Thyroid gland (tissue), 4 donors: ENCODE measurements around the gene SLC30A3.

Experiments
- POLR2A ChIP-seq, 2 donors: fragments of 450-650 bp; IDR thresholded peaks; one replicate each; pipeline ENCODE4 v1.6.1; 2017; ENCODE audit warnings: antibody characterized with exemption in 2 of 2, mild to moderate bottlenecking in 2 of 2, moderate library complexity in 1 of 2
- TF ChIP-seq, protein P1 (sequence below), 6 experiments: fragments of 200-600 bp in 3 of 6; fragments of 450-650 bp in 3 of 6; sonication (generic) in 3 of 6; IDR thresholded peaks; one replicate each; pipeline ENCODE4 v1.5.1; 2016 to 2019; ENCODE audit warnings: antibody characterized with exemption in 6 of 6, mild to moderate bottlenecking in 2 of 6, inconsistent platforms in 1 of 6, moderate library complexity in 1 of 6

DNA sequence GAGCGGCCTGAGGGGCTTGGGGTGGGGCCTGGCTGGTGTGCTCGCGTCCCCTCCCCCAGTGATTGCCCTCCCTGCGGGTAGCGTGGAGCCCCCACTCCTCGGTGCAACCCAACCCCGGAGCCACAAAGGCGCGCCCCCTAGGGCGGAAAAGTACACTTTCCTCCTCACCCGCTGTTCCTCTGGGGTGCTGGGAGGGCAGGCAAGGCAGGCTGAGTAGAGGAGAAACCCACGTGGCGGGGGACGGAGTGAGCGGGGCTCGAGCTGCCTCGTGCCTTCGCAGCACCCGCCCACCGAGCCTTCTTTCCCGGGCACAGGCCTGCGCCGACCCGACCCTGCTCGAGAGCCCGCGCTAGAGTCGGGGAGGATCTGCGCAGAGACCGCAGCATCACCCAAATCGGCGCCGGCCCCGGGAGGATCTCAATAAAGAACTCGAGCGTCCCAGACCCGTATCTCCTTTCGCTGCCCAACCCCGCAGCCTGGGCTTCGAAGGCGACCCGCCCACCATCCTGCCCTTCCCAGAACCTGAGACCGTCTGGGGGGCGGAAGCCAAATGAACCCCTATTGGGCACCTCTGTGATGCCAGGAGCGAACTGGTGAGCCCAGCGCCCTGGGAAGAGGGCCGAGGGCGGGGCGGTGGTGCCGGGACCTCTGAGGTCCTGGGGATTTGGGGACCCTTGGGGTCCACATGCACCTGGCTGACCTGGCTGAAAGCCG lies 43.9 kb upstream of the SLC30A3 start:
- TF ChIP-seq, protein P1, sequence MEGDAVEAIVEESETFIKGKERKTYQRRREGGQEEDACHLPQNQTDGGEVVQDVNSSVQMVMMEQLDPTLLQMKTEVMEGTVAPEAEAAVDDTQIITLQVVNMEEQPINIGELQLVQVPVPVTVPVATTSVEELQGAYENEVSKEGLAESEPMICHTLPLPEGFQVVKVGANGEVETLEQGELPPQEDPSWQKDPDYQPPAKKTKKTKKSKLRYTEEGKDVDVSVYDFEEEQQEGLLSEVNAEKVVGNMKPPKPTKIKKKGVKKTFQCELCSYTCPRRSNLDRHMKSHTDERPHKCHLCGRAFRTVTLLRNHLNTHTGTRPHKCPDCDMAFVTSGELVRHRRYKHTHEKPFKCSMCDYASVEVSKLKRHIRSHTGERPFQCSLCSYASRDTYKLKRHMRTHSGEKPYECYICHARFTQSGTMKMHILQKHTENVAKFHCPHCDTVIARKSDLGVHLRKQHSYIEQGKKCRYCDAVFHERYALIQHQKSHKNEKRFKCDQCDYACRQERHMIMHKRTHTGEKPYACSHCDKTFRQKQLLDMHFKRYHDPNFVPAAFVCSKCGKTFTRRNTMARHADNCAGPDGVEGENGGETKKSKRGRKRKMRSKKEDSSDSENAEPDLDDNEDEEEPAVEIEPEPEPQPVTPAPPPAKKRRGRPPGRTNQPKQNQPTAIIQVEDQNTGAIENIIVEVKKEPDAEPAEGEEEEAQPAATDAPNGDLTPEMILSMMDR (IDR thresholded peaks at IDR 0.05): no peak
- TF ChIP-seq POLR2A (IDR thresholded peaks at IDR 0.05): no peak
